HEK293 (cell line): ENCODE measurements around the gene SLC26A11.

Experiments used
- CTCF ChIA-PET: fragments of 350-600 bp; formaldehyde crosslinking; extraction: SDS; loops from one replicate; lab custom pipeline; 2021; ENCODE audit warnings: antibody characterized with exemption; lab: Yijun Ruan, JAX
- POLR2A ChIA-PET: fragments of 300-600 bp; formaldehyde crosslinking; extraction: SDS; loops from one replicate; lab custom pipeline; 2020; ENCODE audit warnings: antibody characterized with exemption, inconsistent platforms; lab: Yijun Ruan, JAX
- H3K27ac ChIP-seq: fragments of 200-500 bp; sonication (Bioruptor generic); 2 replicates; pipeline ENCODE4 v1.5.1; 2014; ENCODE audit warnings: low read depth, low read length, control low read depth, inconsistent platforms; ENCODE audit errors: extremely low read depth
- H3K36me3 ChIP-seq, 2 experiments: fragments of 200-500 bp in 1 of 2; sonication (Bioruptor generic) in 1 of 2; 1 replicate in 1 of 2; 2 replicates in 1 of 2; pipeline ENCODE4 v1.5.1; 2014 to 2017; ENCODE audit warnings: inconsistent platforms in 2 of 2, low read length in 2 of 2; ENCODE audit not compliant: control insufficient read depth in 2 of 2, insufficient read depth in 1 of 2
- H3K4me1 ChIP-seq: fragments of 200-500 bp; sonication (Bioruptor generic); 2 replicates; pipeline ENCODE4 v1.5.1; 2014; ENCODE audit warnings: mild to moderate bottlenecking, low read length, inconsistent platforms; ENCODE audit not compliant: control insufficient read depth, insufficient read depth
- H3K4me3 ChIP-seq: 2 replicates; pipeline ENCODE4 v1.5.1; 2011; ENCODE audit warnings: low read depth, mild to moderate bottlenecking, control low read depth, low read length, moderate library complexity
- H3K9me3 ChIP-seq: fragments of 200-500 bp; sonication (Bioruptor generic); 2 replicates; pipeline ENCODE4 v1.5.1; 2014; ENCODE audit warnings: low read depth, low read length, inconsistent platforms; ENCODE audit not compliant: control insufficient read depth, insufficient read depth
- HOXA7 ChIP-seq: sonication (generic); formaldehyde crosslinking; IDR thresholded peaks from 2 replicates; pipeline ENCODE4 v1.8.1; 2022; ENCODE audit warnings: missing genetic modification reagents, borderline replicate concordance
- REPIN1 ChIP-seq: fragments of 450-650 bp; formaldehyde crosslinking; IDR thresholded peaks from 2 replicates; pipeline ENCODE4 v1.5.1; 2017; ENCODE audit warnings: missing biosample characterization, missing genetic modification characterization, low read depth
- SALL2 ChIP-seq: fragments of 450-650 bp; formaldehyde crosslinking; IDR thresholded peaks from 2 replicates; pipeline ENCODE4 v1.5.0; 2017; ENCODE audit warnings: missing biosample characterization, mild to moderate bottlenecking, missing genetic modification characterization, borderline replicate concordance
- SCRT2 ChIP-seq: fragments of 450-650 bp; formaldehyde crosslinking; IDR thresholded peaks from 2 replicates; pipeline ENCODE4 v1.5.1; 2016; ENCODE audit warnings: missing biosample characterization, missing genetic modification characterization
- ZNF138 ChIP-seq: fragments of 450-650 bp; formaldehyde crosslinking; IDR thresholded peaks from 2 replicates; pipeline ENCODE4 v1.5.1; 2016; ENCODE audit warnings: missing biosample characterization, missing genetic modification characterization, borderline replicate concordance
- ZNF157 ChIP-seq: fragments of 450-650 bp; formaldehyde crosslinking; IDR thresholded peaks from 2 replicates; pipeline ENCODE4 v1.5.1; 2016; ENCODE audit warnings: missing biosample characterization, missing genetic modification characterization
- ZNF184 ChIP-seq: fragments of 450-650 bp; IDR thresholded peaks from 2 replicates; pipeline ENCODE4 v1.5.1; 2018; ENCODE audit warnings: missing biosample characterization, mild to moderate bottlenecking, missing genetic modification characterization
- ZNF23 ChIP-seq: fragments of 450-650 bp; formaldehyde crosslinking; IDR thresholded peaks from 2 replicates; pipeline ENCODE4 v1.5.1; 2016; ENCODE audit warnings: missing biosample characterization, missing genetic modification characterization, borderline replicate concordance
- ZNF416 ChIP-seq: fragments of 450-650 bp; formaldehyde crosslinking; IDR thresholded peaks from 2 replicates; pipeline ENCODE4 v1.5.1; 2016; ENCODE audit warnings: missing biosample characterization, missing genetic modification characterization
- ZNF501 ChIP-seq: fragments of 450-650 bp; formaldehyde crosslinking; IDR thresholded peaks from 2 replicates; pipeline ENCODE4 v1.5.1; 2016; ENCODE audit warnings: missing biosample characterization, missing genetic modification characterization
- ZNF544 ChIP-seq: fragments of 450-650 bp; formaldehyde crosslinking; IDR thresholded peaks from 2 replicates; pipeline ENCODE4 v1.5.0; 2017; ENCODE audit warnings: missing biosample characterization, missing genetic modification characterization
- ZNF623 ChIP-seq: fragments of 450-650 bp; formaldehyde crosslinking; IDR thresholded peaks from 2 replicates; pipeline ENCODE4 v1.5.1; 2016; ENCODE audit warnings: missing biosample characterization, missing genetic modification characterization
- ZNF701 ChIP-seq: fragments of 450-650 bp; formaldehyde crosslinking; IDR thresholded peaks from 2 replicates; pipeline ENCODE4 v1.5.1; 2016; ENCODE audit warnings: missing biosample characterization, missing genetic modification characterization
- ZNF830 ChIP-seq: fragments of 450-650 bp; IDR thresholded peaks from 2 replicates; pipeline ENCODE4 v1.5.0; 2018; ENCODE audit warnings: missing biosample characterization, missing genetic modification characterization, low read depth, mild to moderate bottlenecking, moderate library complexity
- TF ChIP-seq, protein P1 (sequence below): fragments of 450-650 bp; formaldehyde crosslinking; IDR thresholded peaks from 2 replicates; pipeline ENCODE4 v1.5.1; 2016; ENCODE audit warnings: missing biosample characterization, missing genetic modification characterization
- TF ChIP-seq, protein P2 (sequence below): fragments of 450-650 bp; formaldehyde crosslinking; IDR thresholded peaks from 2 replicates; pipeline ENCODE4 v1.5.1; 2016; ENCODE audit warnings: missing biosample characterization, missing genetic modification characterization
- TF ChIP-seq, protein P3 (sequence below): fragments of 450-650 bp; formaldehyde crosslinking; IDR thresholded peaks from 2 replicates; pipeline ENCODE4 v1.5.1; 2016; ENCODE audit warnings: missing biosample characterization, missing genetic modification characterization

The SLC26A11 gene

DNA sequence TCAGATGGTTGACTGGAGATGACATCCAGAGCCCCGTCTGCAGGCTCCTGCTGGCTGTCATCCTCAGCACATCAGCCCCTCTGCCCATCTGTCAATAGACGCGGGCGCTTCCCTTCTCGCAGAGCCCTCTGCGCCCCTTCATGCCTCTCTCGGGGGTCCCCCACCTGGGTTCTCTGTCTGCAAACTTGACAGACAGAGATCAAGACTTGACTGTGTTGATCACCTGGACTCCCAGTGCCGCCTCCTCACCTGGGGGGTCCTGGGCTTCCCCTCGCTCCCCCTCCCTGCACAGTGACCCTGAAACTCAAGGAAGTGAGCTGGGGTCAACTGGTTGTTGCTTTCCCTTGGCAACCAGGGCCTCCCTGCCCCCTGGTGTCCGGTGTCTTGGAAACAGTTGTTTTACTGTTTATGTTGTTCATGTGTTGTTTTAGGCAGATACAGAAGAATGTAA lies 72.3 kb downstream of the SLC26A11 start:
- H3K4me1 ChIP-seq: no peaks in the 10 kb centered on the region
- H3K9me3 ChIP-seq: no peaks in the 10 kb centered on the region
- H3K27ac ChIP-seq: no peak overlapping the region
- H3K4me3 ChIP-seq: no peak overlapping the region
- POLR2A ChIA-PET: no interaction called here
- TF ChIP-seq ZNF416 (tag by site-specific recombination) (no peak), ZNF623 (tag by site-specific recombination) (no peak), ZNF830 (no peak), ZNF184 (tag by site-specific recombination) (no peak)
- TF ChIP-seq, all 188 proteins: peak for 0
- peaks cover 23 to 82% of the 10 kb centered on the region in 2 experiments for H3K36me3 ChIP-seq
- CTCF ChIA-PET: interaction anchor here (1.2 kb wide), 1 partner anchor 210 kb away, joined by 4 read pairs; no protein-coding TSS in a partner anchor

DNA sequence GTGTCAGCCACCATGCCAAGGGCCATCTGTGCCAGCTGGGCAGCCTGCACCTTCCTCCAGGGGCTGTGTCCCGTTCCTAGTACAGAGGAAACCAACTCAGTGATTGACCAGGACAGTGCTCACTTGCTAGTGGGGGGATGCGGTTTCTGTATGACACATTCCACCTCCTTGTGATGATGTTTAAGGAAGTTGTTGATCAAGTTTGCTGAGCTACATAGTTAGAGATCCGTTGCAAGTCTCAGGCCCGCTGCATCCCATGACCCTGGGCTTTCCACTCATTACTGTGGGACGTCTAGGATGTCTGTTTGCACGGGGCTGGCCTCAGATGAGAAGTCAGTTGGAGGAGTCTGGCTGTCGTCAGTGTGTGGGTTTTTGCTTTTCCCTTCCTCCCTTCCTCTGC lies 74.0 kb downstream of the SLC26A11 start:
- CTCF ChIA-PET: interaction anchor here (0.5 kb wide), 1 partner anchor 14 kb away, joined by 8 read pairs; no protein-coding TSS in a partner anchor
- POLR2A ChIA-PET: no interaction called here
- no peaks in the 10 kb centered on the region for H3K4me1 ChIP-seq
- no peak overlapping the region for H3K27ac ChIP-seq
- no peak overlapping the region for H3K4me3 ChIP-seq
- H3K36me3 ChIP-seq: peaks cover 31 to 81% of the 10 kb centered on the region in 2 experiments
- no peaks in the 10 kb centered on the region for H3K9me3 ChIP-seq
- TF ChIP-seq ZNF157 (tag by site-specific recombination): no peak
- no peak for TF ChIP-seq ZNF701 (tag by site-specific recombination)
- TF ChIP-seq ZNF138 (tag by site-specific recombination): no peak
- no peak for TF ChIP-seq SALL2 (tag by site-specific recombination)
- no peak for TF ChIP-seq ZNF23 (tag by site-specific recombination)
- TF ChIP-seq ZNF544 (tag by site-specific recombination): no peak

DNA sequence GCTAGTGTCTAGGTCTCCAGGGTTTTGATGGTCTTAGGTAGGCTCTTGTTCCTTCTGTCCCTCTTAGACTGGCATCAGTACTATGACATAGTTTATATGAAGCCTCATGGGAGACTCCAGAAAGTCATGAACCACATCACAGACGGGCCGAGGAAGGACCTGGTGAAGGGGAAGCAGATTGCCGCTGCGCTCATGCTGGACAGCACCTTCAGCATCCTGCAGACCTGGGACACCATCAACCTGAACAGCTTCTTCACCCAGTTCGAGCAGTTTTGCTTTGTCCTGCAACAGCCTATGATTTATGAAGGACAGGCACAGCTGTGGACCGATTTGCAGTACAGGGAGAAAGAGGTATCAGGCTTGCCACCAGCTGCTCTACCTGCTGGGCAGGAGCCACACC lies 74.4 kb downstream of the SLC26A11 start:
- no peak overlapping the region for H3K27ac ChIP-seq
- H3K4me1 ChIP-seq: no peaks in the 10 kb centered on the region
- TF ChIP-seq, protein P1, sequence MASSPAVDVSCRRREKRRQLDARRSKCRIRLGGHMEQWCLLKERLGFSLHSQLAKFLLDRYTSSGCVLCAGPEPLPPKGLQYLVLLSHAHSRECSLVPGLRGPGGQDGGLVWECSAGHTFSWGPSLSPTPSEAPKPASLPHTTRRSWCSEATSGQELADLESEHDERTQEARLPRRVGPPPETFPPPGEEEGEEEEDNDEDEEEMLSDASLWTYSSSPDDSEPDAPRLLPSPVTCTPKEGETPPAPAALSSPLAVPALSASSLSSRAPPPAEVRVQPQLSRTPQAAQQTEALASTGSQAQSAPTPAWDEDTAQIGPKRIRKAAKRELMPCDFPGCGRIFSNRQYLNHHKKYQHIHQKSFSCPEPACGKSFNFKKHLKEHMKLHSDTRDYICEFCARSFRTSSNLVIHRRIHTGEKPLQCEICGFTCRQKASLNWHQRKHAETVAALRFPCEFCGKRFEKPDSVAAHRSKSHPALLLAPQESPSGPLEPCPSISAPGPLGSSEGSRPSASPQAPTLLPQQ: no peak
- TF ChIP-seq, protein P2, sequence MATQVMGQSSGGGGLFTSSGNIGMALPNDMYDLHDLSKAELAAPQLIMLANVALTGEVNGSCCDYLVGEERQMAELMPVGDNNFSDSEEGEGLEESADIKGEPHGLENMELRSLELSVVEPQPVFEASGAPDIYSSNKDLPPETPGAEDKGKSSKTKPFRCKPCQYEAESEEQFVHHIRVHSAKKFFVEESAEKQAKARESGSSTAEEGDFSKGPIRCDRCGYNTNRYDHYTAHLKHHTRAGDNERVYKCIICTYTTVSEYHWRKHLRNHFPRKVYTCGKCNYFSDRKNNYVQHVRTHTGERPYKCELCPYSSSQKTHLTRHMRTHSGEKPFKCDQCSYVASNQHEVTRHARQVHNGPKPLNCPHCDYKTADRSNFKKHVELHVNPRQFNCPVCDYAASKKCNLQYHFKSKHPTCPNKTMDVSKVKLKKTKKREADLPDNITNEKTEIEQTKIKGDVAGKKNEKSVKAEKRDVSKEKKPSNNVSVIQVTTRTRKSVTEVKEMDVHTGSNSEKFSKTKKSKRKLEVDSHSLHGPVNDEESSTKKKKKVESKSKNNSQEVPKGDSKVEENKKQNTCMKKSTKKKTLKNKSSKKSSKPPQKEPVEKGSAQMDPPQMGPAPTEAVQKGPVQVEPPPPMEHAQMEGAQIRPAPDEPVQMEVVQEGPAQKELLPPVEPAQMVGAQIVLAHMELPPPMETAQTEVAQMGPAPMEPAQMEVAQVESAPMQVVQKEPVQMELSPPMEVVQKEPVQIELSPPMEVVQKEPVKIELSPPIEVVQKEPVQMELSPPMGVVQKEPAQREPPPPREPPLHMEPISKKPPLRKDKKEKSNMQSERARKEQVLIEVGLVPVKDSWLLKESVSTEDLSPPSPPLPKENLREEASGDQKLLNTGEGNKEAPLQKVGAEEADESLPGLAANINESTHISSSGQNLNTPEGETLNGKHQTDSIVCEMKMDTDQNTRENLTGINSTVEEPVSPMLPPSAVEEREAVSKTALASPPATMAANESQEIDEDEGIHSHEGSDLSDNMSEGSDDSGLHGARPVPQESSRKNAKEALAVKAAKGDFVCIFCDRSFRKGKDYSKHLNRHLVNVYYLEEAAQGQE: 0 out of 2 replicates have a peak, but pooled peaks have one; percentile 51
- no peak overlapping the region for H3K4me3 ChIP-seq
- H3K36me3 ChIP-seq: peaks cover 33 to 81% of the 10 kb centered on the region in 2 experiments
- ChIA-PET POLR2A (no interaction called here), CTCF (no interaction called here)
- no peaks in the 10 kb centered on the region for H3K9me3 ChIP-seq

DNA sequence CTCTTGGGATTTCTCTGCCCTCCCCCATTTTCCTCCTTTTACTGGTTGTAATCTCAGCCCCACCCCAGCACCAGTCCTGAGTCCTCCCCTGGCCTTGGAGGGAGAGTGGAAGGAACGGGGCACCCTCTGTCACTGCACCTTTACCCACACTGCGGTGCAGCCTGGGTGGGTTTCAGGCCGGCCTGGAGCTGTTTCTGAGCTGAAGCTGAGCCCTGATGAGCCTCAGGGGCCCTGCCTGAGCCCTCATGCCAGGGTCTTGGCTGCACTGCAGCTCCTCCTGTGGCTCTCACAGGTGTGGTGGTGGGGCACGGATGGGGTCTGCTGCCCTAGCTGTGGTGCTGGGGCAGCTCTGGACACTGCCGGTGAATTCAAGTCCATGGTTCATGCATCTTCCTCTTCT lies 74.9 kb downstream of the SLC26A11 start:
- Histone ChIP-seq H3K9me3 (no peaks in the 10 kb centered on the region), H3K4me3 (no peak overlapping the region), H3K27ac (no peak overlapping the region), H3K36me3 (peaks cover 34 to 81% of the 10 kb centered on the region in 2 experiments), H3K4me1 (no peaks in the 10 kb centered on the region)
- POLR2A ChIA-PET: no interaction called here
- CTCF ChIA-PET: no interaction called here
- TF ChIP-seq HOXA7 (no peak), SCRT2 (tag by site-specific recombination) (no peak), REPIN1 (no peak), ZNF501 (tag by site-specific recombination) (no peak)
- TF ChIP-seq, protein P1: no peak
- TF ChIP-seq, protein P3, sequence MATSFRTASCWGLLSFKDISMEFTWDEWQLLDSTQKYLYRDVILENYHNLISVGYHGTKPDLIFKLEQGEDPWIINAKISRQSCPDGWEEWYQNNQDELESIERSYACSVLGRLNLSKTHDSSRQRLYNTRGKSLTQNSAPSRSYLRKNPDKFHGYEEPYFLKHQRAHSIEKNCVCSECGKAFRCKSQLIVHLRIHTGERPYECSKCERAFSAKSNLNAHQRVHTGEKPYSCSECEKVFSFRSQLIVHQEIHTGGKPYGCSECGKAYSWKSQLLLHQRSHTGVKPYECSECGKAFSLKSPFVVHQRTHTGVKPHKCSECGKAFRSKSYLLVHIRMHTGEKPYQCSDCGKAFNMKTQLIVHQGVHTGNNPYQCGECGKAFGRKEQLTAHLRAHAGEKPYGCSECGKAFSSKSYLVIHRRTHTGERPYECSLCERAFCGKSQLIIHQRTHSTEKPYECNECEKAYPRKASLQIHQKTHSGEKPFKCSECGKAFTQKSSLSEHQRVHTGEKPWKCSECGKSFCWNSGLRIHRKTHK (tag by site-specific recombination): no peak
